Measurements from ENCODE around the gene EFCAB11. TPM values are rescaled to one million over a fixed set of nuclear protein-coding genes. Genes with fewer than 3 reads are reported as not detected.

Gene EFCAB11
- polyA plus RNA-seq, 3 donors = 2.0 to 4.3 (median 2.1) TPM

DNA sequence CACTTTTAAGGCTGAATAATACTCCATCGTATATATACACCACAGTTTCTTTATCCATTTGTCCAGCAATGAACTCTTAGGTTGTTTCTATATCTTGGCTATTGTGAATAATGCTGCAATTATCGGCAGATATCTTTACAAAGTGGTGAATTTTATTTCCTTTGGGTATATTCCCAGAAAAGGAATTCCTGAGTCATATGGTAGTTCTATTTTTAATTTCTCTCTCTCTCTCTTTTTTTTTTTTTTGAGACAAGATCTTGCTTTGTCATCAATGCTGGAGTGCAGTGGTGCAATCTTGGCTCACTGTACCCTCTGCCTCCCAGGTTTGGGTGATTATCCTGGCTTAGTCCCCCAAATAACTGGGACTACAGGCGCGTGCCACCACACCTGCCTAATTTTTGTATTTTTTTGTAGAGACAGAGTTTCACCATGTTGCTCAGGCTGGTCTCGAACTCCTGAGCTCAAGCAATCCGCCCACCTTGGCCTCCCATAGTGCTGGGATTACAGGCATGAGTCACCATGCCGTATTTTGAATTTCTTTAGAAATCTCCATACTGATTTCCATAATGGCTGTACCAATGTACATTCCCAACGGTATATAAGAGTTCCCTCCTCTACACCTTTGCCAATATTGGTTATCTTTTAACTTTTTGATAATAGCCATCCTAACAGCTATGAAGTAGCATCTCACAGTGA lies 98.4 kb downstream of the EFCAB11 start:
- Histone ChIP-seq H4K20me1 (ENCODE audit: insufficient read depth, low read length) (no peaks in the 10 kb centered on the region), H3K4me2 (replicated peaks; ENCODE audit: extremely low read depth, low read length, poor library complexity, severe bottlenecking) (no peak overlapping the region), H3K27ac (ENCODE audit: low read depth in 1 of 2, low read length in 2 of 2) (no peak overlapping the region), H3K4me3 (replicated peaks in 1 of 3; ENCODE audit: low read depth in 2 of 3, low read length in 3 of 3) (no peak overlapping the region), H3K9me3 (replicated peaks in 1 of 2; ENCODE audit: control insufficient read depth in 1 of 2, insufficient read depth in 1 of 2, low read length in 2 of 2) (no peaks in the 10 kb centered on the region), H3K27me3 (ENCODE audit: control insufficient read depth in 2 of 2, insufficient read depth in 2 of 2, low read length in 2 of 2) (no peaks in the 10 kb centered on the region), H3K9ac (ENCODE audit: insufficient read depth, low read length, poor library complexity, severe bottlenecking) (no peak overlapping the region), H3K4me1 (ENCODE audit: control insufficient read depth in 1 of 2, insufficient read depth in 2 of 2, low read length in 2 of 2) (no peaks in the 10 kb centered on the region), H2AFZ (ENCODE audit: insufficient read depth, low read depth, low read length, poor library complexity, severe bottlenecking) (no peak overlapping the region), H3K36me3 (replicated peaks in 1 of 2; ENCODE audit: control insufficient read depth in 1 of 2, insufficient read depth in 2 of 2, low read length in 2 of 2) (no peaks in the 10 kb centered on the region), H3K79me2 (ENCODE audit: insufficient read depth, low read length) (no peaks in the 10 kb centered on the region)
- DNase-seq = no peak
- intact Hi-C loops (cut with micrococcal nuclease) = no loop called here
- H3K9me3 Mint-ChIP-seq = peaks cover 0 to 3% (median 0%) of the 10 kb centered on the region in 7 donors
- H3K27ac Mint-ChIP-seq = no peak overlapping the region
- 94% methylated on average over 5 of the region's 8 CpGs for WGBS (ENCODE audit: insufficient coverage)
- peaks cover 0 to 4% of the 10 kb centered on the region in 2 donors for H3K36me3 Mint-ChIP-seq
- peaks cover 0 to 1% (median 0%) of the 10 kb centered on the region in 3 donors for H3K27me3 Mint-ChIP-seq (ENCODE audit: low read depth in 3 of 3)
- TF ChIP-seq, protein P1, sequence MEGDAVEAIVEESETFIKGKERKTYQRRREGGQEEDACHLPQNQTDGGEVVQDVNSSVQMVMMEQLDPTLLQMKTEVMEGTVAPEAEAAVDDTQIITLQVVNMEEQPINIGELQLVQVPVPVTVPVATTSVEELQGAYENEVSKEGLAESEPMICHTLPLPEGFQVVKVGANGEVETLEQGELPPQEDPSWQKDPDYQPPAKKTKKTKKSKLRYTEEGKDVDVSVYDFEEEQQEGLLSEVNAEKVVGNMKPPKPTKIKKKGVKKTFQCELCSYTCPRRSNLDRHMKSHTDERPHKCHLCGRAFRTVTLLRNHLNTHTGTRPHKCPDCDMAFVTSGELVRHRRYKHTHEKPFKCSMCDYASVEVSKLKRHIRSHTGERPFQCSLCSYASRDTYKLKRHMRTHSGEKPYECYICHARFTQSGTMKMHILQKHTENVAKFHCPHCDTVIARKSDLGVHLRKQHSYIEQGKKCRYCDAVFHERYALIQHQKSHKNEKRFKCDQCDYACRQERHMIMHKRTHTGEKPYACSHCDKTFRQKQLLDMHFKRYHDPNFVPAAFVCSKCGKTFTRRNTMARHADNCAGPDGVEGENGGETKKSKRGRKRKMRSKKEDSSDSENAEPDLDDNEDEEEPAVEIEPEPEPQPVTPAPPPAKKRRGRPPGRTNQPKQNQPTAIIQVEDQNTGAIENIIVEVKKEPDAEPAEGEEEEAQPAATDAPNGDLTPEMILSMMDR (IDR thresholded peaks at IDR 0.05) = no peak
- H3K4me3 Mint-ChIP-seq = no peak overlapping the region
- H3K4me1 Mint-ChIP-seq = no peaks in the 10 kb centered on the region

DNA sequence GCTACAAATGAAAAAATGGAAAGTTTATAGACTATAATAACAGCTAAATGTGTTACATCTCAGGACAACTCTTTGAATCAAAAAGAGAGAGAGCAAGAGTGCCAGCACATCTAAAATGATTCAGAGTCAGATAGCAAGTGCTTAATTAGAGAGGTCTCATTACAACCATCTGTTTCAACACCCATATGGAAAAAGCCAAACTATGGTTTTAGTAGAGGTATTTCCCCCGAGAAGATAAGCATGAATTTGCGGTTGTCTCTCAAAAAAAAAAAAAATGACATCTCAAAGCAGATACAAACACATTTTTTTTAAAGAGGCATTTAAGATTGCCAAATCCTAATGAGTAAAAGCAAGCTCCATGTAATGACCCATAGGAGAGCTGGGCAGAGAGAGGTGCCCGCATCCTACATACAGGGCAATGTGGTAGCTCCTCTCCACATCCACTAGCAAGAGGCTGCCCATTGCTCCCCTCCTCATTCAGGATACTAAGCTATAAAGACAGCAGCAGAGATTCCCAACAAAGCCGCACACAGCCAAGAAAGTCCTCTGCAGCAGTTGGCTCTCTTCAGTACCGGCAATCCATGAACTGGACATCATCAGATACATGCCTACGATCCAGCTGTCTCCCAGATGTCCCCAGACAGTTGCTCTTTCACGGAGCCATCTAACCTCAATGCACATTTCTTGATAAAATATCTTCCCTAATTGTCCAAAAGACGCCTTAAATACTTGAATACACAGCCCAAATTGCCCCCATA lies 100.4 kb downstream of the EFCAB11 start:
- H3K36me3 ChIP-seq (replicated peaks in 1 of 2; ENCODE audit: control insufficient read depth in 1 of 2, insufficient read depth in 2 of 2, low read length in 2 of 2) = no peaks in the 10 kb centered on the region
- H3K4me1 ChIP-seq (ENCODE audit: control insufficient read depth in 1 of 2, insufficient read depth in 2 of 2, low read length in 2 of 2) = no peaks in the 10 kb centered on the region
- H3K27ac ChIP-seq (ENCODE audit: low read depth in 1 of 2, low read length in 2 of 2) = no peak overlapping the region
- H3K4me3 ChIP-seq (replicated peaks in 1 of 3; ENCODE audit: low read depth in 2 of 3, low read length in 3 of 3) = no peak overlapping the region
- H4K20me1 ChIP-seq (ENCODE audit: insufficient read depth, low read length) = no peaks in the 10 kb centered on the region
- no peak overlapping the region for H3K27ac Mint-ChIP-seq
- no peaks in the 10 kb centered on the region for H3K79me2 ChIP-seq (ENCODE audit: insufficient read depth, low read length)
- DNase-seq = no peak
- 81% methylated on average over 6 of the region's 8 CpGs for WGBS (ENCODE audit: insufficient coverage)
- H3K9me3 Mint-ChIP-seq = no peaks in the 10 kb centered on the region
- no peaks in the 10 kb centered on the region for H3K27me3 ChIP-seq (ENCODE audit: control insufficient read depth in 2 of 2, insufficient read depth in 2 of 2, low read length in 2 of 2)
- H3K4me3 Mint-ChIP-seq = no peak overlapping the region
- intact Hi-C loops (cut with micrococcal nuclease) = no loop called here
- no peak overlapping the region for H3K9ac ChIP-seq (ENCODE audit: insufficient read depth, low read length, poor library complexity, severe bottlenecking)
- TF ChIP-seq, protein P1 (IDR thresholded peaks at IDR 0.05) = no peak
- no peak overlapping the region for H3K4me2 ChIP-seq (replicated peaks; ENCODE audit: extremely low read depth, low read length, poor library complexity, severe bottlenecking)
- peaks cover 4% of the 10 kb centered on the region for H3K4me1 Mint-ChIP-seq
- no peak overlapping the region for H2AFZ ChIP-seq (ENCODE audit: insufficient read depth, low read depth, low read length, poor library complexity, severe bottlenecking)
- H3K36me3 Mint-ChIP-seq = no peaks in the 10 kb centered on the region
- H3K27me3 Mint-ChIP-seq (ENCODE audit: low read depth in 3 of 3) = no peaks in the 10 kb centered on the region
- H3K9me3 ChIP-seq (replicated peaks in 1 of 2; ENCODE audit: control insufficient read depth in 1 of 2, insufficient read depth in 1 of 2, low read length in 2 of 2) = no peaks in the 10 kb centered on the region
